KG1 (cell line): ENCODE measurements around the gene SENP7.
"Not testable (repeated sequence)": the region's sequence is repeated elsewhere in the genome, so short reads cannot be mapped to it uniquely, and the experiment has no call there.

Experiments
- DNase-seq: peaks from one replicate; lab custom pipeline; 2025; lab: John Stamatoyannopoulos, UW

The SENP7 gene

DNA sequence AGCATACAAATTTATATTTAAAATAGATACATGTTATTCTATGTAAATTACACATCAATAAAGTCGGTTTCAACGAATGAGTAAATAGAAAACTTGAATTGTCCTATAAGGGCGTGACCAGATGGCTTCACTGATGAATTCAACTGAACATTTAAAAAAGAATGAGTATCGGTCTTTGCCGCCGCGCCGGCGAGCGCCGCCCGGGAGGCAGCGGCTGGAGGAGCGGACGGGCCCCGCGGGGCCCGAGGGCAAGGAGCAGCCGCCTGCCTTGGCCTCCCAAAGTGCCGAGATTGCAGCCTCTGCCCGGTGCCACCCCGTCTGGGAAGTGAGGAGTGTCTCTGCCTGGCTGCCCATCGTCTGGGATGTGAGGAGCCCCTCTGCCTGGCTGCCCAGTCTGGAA lies 74.4 kb downstream of the SENP7 start:
- DNase-seq = not testable (repeated sequence)

DNA sequence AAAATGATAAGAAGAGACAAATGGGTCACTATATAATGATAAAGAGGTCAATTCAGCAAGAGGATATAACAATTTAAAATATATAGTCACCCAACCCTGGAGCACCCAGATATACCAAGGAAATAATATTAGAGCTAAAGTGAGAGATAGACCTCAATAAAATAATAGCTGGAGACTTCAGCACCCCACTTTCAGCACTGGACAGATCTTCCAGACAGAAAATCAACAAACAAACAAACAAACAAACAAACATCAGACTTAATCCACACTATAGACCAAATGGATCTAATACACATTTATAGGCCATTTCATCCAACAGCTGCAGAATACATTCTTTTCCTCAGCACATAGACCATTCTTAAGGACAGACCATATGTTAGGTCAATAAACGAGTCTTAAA lies 79.4 kb downstream of the SENP7 start:
- DNase-seq = no peak

DNA sequence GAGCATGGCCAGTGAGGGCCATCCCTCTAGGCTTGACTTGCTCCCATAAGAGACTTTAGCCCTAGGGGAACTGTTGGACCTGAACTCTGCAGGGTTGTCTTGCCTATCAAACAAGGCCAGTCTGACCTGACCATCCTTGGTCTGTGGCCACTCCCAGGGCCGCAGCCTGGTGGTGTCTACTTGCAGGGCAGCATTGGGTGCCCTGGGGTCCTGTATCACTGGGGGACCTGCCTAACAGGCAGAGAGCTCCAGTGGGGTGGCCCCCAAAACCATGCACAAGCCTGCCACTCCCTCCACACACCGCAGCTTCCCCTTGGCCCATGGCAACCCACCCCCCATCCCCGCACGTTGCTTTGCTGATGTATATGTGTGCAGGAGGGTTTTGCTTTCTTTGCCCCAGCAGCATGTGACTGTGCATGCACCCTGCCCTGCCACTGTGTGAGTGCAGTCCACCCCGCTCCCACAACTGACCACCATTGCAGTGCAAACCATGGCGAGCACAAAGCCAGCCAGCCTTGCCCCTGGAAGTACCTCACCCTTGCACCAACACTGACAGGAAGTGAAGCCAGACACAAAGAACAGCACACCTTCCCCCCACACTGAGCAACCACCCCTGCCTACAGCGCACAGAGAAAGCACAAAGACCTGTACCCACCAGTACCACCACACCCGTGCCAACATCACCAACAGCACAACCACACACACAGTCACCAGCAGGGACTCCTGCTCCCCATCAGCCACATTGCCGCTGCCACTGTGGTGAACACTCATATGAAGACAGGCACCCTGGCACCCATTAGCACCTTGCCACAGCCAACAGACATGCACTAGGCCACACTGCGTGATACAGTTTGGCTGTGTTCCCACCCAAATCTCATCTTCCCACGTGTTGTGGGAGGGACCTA lies 88.8 kb downstream of the SENP7 start:
- DNase-seq = no peak

DNA sequence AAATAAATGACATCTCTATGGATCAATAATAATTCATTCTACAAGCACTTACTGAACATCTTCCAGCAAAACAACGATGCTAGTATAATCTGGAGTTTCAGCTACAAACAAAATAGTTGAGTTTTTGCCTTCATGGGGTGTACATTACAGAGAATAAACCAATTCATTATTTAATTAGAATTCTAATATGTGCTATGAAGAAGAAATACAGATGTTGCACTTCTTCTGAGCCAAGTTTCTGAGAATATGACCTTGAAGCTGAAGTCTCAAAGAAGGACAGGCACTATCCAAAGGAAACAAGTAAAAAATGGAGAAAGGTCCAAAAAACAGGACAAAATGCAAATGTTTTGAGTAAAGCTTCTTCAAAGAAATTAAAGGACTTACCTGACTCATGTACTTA lies 94.2 kb downstream of the SENP7 start:
- no peak for DNase-seq

DNA sequence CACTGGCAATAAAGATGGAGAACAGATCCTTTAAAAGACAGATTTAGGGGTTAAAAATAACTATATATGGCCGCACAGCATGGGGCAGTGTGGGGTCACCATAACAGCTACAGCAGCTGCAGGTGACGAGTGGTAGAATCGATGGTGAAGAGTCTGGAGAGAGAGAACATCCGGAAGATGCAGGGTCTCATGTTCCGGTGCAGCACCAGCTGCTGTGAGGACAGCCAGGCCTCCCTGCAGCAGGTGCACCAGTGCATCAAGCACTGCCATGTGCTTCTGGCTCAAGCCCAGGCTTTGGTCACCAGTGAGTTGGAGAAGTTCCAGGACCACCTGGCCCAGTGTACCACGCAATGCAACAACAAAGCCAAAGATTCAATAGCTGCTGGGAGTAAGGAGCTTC lies 98.9 kb downstream of the SENP7 start:
- no peak for DNase-seq

DNA sequence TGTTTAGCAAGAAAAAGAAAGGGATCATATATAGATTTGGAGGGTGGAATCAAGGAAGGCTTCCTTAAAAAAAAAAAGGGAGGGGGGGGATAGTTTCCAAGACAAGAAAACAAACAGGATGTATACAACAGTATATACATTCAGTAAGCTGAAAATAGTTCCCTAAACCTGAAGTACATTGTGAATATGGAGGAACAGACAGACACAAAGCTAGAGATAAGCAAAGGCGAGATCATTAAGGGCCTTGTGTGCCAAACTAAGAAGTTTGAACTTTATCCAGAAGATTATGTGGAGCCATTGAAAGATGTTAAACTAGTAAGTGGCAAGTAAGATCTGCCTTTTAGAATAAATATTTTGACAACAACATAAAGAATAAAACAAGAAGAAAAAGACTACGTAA lies 99.4 kb downstream of the SENP7 start:
- DNase-seq = no peak

DNA sequence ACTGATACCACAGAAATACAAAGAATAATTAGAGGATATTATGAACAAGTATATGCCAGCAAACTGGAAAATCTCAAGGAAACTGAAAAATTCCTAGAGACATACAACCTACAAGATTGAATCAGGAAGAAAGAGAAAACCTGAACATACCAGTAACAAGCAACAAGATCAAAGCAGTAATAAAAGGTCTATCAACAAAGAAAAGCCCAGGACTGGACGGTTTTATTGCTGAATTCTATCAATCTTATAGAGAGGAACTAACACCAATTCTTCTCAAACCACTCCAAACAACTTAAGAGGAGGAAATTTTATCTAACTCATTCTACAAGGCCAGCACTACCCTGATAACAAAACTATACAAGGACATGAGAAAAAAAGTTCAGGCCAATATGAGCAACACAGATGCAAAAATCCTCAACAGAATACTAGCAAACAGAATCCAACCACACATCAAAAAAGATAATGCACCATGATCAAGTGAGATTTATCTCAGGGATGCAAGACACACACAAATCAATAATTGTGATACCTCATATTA lies 121.5 kb downstream of the SENP7 start:
- no peak for DNase-seq

DNA sequence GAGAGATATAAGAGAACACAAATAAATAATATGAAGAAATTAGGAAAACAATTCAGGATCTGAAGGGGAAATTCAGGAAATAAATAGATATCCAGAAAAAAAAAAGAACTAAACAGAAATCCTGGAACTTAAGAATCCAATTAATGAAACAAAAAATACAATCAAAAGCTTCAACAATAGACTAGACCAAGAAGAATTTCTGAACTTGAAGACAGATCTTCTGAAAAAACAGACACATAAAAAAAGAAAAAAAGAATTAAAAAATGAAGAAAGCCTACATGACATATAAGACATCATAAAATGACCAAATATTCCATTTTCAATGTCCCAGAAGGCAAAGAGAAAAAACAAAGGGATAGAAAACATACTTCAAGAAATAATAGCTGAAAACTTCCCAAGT lies 124.3 kb downstream of the SENP7 start:
- no peak for DNase-seq

DNA sequence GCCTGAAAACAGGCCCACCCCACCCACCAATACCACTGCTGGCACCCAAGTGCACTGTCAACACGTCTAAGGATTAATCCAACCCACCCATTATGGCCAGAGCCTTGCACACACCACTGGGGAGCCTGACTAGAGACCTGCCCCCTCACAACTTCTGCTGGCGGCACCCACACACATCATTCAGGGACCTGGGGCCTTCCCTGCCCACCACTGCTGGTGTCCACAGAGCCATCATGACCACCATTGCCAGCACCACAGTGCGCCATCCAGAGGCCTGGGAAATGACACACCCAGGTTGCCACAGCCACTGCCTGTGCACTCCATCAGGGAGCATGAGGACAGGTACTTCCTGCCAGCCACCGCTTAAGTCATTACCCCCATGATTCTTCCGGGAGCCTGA lies 125.7 kb downstream of the SENP7 start:
- DNase-seq = no peak

DNA sequence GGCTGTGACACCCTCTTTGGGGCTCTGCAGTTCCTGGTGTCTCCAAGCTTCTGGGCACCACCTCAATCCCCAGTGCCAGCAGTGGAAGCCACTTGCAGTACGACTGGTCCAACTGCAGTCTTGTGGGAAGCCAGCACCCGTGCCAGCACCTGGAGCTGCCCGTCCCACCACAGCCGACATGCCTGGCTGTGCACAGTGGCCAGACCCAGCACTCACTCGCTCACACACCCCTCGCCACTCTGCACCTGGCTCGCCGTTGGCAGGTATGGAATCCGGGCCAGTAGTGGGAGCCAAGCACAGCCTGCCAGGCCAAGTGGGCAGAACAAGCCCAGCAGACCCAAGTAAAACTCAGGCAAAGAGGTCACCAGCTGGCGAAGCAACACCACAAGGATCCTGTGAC lies 128.6 kb downstream of the SENP7 start:
- no peak for DNase-seq

DNA sequence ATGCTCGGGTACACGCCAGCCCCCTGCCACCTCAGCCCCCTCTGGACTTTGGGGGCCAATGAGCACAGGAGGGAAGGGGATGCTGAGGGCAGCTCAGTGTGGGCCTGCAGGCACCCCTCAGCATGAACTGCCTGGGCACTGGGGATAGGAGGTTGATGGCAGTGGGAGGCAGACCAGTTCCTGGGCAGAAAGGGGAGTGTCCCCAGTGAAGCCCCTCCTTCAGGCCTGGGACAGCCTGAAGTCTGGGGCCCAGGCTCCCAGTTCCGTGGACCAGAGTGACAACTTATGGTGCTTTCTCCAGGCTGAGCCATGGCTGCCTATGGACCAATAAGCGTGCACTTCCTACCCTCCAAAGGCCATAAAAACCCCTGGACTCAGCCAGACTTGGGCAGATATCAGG lies 129.4 kb downstream of the SENP7 start:
- DNase-seq = no peak

DNA sequence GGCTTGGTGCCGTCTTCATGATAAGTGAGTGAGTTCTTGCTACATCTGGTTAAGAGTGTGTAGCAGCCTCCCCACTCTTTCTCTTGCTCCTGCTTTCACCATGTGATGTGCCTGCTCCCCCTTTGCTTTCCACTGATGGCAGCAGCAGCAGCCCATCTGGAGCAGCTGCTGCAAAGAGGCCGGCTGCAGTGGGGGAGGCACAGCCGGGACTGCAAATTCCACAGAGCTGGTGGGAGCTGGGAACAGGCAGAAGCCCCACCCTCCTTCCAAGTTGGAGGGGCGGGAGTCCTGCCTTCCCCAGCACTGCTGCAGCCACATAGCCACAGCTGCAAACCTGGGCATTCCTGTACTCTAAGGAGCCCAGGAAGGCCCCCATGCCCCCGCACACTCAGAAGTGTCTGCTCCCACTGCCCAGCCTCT lies 129.8 kb downstream of the SENP7 start:
- DNase-seq = no peak

DNA sequence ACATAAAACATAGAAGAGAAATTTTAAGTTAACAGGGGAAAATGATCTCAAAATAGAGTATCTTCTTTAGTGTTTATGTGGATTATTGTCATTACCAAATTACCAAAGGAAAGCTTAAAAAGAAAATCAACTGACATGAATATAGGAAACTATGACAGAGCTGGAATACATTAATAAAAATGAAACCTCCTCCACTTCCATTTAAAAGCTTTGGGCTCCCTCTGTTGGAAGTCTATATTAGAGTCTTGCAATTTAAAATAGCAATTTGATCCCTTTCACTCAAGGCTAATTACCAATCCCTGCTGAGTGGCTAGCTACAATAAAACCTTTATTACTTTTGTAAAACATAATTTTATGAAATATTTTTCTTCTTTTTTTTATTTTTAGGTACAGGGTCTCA lies 131.2 kb downstream of the SENP7 start:
- peak; percentile 25 for DNase-seq

DNA sequence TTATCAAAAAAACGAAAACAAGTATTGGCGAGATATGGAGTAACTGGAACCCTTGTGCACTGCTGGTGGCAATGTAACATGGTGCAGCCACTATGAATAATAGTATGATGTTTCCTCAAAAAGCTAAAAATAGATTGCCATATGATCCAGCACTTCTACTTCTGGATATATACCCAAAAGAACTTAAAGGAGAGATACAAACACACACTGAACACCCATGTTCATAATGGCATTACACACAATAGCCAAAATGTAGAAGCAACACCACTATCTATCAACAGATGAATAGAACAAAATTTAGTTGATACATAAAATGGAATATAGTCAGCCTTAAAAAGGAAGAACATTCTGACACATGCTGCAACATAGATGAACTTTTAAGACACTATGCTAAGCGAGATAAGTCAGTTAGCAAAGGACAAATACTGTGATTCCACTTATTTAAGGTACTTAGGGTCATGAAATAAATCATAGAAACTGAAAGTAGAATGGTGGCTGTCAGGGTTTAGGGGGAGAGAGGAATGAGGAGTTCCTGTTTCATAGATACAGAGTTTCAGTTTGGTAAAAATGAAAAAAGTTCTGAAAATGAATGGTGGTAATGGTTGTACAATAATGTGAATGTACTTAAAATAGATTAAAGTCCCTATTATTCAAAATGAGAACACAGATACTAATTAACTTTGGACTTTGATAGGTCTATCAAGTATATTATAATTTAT lies 133.2 kb downstream of the SENP7 start:
- peak; percentile 64 for DNase-seq

DNA sequence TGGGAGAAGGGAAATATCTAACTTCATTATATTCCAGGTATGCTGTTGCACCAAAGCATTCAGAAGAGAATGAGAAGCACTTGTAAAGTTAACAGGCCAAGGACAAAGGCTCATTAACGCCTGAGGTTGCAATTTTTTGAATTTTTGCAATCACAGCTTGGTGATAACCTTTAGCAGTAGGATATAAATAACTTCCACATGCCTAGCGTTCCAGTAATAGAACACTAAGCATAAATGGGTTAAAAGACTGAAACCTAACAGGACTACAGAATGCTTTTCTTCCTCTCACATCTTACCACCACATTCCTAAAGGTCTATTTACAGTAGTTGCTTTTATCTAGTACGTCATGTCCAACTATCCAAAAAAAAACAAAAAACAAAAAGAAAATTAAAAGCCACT lies 135.2 kb downstream of the SENP7 start:
- DNase-seq = no peak

DNA sequence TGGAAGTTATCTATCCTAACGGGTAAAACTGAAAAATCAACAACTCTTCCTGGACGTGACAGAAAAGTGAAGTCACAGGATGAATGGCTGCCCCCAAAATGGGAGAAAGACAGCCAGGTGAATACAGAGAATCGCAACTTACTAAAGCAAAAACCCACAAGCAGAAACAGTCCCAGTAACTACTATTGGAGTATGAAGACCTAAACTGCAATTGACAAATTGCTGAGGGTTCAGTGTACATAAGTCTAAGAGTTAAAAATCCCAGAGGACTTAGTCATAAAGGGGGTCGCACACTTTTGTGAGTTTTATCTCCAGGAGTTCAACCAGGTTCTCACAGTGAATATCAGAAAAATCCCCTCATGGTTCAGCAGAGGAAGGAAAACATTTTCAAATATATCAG lies 135.8 kb downstream of the SENP7 start:
- DNase-seq = no peak

DNA sequence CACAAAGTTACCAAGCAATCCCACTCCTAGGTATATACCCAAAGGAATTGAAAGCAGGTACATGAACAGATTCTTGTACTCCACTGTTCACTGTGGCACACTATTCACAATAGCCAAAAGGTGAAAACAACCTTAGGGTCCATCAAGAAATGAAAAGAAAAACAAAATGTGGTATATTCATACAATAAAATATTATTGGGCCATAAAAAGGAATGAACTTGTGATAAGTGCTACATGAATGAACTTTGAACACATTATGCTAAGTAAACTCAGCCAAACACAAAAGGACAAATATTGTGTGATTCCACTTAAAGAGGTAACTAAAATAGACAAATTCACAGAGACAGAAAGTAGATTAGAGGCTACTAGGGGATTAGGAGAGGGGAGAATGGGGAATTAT lies 137.4 kb downstream of the SENP7 start:
- DNase-seq = no peak

DNA sequence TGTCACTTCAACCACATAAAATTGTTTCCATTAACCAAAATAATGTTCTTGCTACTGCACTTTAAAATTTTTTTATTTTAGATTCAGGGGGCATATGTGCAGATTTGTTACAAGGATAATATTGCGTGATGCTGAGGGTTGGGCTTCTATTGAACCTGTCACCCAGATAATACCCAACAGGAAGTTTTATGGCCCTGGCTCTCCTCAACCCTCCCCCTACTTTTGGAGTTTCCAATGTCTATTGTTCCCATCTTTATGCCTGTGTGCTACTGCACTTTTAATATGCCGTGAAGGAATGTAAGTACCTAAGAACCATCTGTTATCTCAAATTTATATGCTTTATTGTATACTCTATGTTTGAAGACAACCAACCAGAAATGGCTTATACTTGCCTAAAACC lies 150.6 kb downstream of the SENP7 start:
- no peak for DNase-seq

DNA sequence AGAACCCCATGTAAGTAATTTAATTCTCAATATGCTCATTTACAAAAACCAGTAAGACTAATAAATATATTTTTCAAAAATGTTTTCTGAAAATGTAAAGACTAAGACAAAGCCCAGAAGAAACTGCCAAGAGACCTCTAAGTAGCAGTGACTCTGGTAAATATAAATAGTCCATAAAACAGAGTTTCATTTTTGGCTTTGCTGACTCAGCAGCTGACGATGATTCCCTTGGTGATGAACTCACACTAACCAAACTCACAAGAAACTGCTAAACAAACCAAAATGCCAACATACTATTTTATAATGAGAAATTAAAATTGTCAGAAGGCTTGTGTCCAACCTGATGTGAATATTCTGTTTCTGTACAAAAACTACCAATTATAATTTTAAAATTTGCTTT lies 161.2 kb downstream of the SENP7 start:
- DNase-seq = no peak

DNA sequence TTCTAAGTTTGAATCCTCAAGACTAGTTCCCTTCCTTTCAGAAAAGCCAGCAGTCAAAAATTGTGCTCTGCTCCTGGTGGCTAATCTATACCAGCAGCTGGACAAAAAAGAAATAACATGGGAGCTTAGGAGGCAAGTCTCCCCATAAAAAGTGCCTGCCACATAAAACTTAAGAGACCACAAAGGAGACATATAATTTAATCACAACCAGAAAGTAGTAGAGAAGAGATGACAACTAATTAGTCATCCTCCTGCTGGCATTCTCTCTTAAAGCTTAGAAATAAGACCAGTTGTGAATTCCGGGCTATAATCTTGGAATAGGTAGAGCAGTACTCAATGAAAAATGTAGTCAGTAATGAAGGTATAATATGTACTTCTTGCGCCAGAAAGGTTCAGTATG lies 172.4 kb downstream of the SENP7 start:
- DNase-seq = no peak

DNA sequence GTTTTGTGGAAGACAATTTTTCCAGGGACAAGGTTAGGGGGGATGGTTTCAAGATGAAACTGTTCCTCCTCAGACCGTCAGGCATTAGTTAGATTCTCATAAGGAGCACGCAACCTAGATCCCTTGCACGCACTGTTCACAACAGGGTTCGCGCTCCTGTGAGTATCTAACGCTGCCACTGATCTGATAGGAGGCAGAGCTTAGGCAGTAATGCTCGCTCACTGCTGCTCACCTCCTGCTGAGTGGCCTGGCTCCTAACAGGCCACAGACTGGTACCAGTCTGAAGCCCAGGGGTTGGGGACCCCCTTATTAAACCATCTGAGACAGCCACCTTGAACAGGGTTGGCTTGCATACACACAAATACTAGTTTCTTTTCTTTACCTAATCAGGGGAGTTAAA lies 179.1 kb downstream of the SENP7 start:
- no peak for DNase-seq

DNA sequence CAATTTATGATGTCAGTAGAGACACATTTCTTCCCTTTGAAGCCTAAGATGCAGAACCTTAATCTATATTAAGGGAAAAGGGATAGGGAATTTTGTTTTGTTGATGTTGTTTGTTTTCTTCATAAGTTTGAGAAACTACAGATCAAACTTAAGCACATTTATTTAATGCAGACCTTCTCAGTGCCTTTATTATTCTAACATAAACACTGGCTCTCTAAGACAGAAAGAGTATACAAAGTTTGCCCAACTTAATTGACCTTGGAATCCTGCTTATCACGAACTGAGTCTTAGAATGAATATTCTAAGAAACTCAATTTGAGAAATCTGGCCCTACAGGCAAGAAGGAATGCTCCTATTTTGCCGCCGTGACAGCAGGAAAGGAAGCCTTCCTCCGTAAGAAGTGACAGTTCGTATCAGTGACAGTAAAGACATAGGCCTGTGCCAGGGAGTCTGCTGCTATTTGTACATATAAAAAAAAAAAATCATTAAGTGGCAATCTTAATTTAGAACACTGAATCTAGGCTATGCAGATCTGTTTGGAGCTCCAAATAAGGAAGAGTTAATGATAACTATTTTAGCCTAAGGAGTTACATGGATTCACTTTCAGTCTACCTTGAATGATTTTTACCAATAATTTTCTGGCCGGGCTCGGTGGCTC lies 183.9 kb downstream of the SENP7 start:
- DNase-seq = no peak
